Activated gamma-delta T cell treated with Interleukin-2 at 50 U/mL for 16 hours (primary cell): ENCODE data around the gene PRRX1.

Source experiments
- DNase-seq: peaks from one replicate; pipeline ENCODE4 v3.0.0-alpha.2; 2020

Gene PRRX1

DNA sequence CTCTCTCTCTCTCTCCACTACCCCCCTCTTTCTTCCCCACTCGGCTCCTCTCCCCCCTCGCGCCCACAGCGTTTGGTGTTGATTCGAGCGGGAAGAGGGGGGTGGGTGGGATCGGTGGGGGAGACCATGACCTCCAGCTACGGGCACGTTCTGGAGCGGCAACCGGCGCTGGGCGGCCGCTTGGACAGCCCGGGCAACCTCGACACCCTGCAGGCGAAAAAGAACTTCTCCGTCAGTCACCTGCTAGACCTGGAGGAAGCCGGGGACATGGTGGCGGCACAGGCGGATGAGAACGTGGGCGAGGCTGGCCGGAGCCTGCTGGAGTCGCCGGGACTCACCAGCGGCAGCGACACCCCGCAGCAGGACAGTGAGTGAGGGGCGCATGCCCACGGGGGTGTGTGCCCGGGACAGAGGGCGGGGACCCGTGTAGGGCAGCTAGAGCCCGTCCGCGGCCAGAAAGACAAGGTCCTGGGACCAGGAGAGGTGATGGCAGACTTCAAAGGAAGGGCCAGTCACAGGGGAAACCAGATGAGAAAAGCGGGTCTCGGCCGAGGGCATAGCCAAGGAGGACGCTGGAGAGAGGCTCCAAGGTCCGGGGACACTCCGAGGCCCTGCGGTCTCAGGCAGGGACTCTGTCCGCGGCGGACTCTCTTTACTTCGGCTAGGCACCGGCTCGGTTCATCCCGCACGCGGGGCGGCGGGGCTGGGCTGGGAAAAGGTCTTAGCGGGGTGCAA lies at the start of gene PRRX1:
TSS of gene PRRX1 (plus strand) at position 39 of the 735 bp plus-strand sequence. CDS start at position 127, 88 bp downstream.
- DNase-seq, result no peak

DNA sequence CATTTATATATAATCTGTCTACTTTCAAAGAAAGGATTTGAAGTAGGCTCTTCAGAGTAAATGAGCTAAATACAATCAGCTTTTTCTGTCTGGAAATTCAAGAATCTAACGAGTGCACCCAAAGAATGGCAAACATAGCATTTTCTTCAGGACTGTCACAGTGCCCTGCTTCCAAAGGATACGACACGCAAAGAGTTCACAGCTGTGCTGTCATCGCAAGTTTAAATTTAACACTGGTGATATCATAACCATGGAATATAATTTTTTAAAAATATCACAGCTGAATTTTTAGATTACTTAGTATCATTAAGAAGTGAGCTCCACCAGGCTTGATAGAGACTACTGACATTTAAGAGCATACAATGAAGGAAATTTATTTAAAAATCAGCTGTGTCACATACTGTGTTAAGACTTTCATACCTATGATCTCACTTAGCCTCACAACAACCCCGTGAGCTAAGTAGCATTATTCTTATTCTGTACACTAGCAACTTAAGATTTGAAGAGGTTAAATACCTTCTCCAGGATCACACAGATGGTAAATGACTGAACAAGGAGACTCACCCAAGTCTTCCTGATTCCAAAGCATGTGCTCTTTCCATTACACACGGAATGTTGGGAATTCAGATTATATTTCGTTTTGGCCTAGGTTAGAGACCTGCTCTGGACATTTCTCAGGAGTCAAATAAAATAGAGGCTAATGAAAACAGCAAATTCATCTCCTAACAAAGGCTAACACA lies 46.2 kb upstream of the PRRX1 start:
- no peak for DNase-seq

DNA sequence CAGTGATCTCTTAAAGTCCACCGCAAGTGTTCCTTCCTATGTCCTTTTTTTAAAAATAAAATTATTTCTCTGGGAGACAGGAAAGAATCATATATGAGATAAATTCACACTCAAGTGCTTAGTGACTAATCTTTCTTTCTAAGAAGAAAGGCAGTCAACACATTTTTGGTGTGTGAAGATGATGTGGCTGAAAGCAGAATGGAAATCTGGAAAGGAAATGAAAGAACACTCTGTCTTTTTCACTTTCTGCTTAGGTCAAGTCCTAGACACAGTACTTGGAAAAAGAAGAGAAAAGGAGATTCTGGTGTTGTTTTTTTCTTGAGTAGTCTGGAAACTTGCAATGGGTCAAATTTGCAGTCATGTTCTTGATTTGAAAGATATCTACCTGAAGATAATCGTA lies 45.5 kb upstream of the PRRX1 start:
- DNase-seq, result no peak

DNA sequence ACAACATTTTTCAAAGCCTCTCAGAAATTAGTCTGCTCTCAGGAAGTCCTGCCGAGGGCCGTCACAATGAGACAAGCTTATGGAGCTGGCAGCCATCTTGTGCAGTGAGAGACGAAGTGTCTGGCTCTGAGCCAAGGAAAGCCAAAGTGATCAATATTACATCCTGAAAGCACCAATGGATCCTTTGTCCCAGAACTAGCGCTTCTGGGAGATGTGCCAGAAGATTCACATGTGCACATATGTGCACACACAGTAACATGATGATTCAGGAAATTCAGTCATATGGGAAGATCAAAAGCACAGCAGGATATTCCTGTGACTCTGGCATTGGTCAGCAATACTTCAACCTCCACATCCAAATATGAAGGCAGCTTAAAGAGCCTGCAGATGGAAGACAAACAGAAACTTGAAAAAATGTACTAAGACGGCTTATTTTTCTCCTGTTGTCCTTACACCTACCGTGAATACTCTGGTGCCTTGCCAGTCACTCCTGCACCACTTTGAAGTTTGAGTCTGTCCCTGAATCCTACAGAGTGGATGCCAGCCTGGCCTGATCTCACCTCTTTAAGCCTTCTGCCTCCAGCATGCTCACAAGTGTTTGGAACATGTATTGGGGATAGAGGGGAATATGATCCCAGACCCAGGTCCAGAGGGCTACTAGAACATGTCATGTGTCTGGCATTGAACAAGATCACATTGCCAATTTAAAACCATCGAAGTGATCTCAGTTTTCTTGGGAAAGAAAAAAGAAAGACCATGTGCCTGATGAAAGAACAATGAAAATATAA lies 44.5 kb upstream of the PRRX1 start:
- no peak for DNase-seq

DNA sequence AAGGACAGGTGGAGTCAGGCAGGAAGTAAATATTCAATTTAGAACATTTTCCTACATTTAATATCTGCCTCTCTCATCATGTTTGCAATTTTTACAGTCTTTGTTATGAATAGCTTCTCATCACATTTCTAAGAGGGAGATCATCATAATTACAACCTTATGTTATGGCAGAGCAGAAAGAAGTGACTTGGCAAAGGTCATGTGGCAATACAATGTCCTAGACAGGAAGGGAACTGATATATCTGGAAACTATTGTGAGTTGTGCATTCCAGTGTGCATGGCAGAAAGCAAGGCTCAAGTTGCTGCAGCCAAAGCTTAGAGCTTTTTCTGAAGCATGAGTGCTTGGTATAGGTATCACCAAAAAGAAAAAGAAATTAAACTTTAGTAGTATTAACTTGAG lies 43.8 kb upstream of the PRRX1 start:
- DNase-seq, result no peak

DNA sequence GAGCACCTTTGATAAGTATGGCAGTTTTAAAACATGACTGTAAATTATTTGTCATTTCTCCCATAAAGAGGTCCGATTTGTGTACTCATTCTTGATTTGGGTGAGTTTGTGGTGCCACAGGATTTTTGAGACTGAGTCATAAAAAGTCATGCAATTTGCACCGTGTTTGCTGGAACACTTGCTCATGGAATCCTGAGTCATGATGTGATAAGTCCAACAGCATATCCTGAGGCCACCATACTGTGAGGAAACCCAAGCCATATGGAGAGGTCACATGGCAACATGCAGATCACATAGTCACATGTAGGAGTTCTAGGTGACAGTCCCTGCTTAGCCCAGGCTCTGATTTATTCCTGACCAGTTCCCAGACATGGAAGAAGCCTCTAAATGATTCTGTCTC lies 40.8 kb upstream of the PRRX1 start:
- no peak for DNase-seq

DNA sequence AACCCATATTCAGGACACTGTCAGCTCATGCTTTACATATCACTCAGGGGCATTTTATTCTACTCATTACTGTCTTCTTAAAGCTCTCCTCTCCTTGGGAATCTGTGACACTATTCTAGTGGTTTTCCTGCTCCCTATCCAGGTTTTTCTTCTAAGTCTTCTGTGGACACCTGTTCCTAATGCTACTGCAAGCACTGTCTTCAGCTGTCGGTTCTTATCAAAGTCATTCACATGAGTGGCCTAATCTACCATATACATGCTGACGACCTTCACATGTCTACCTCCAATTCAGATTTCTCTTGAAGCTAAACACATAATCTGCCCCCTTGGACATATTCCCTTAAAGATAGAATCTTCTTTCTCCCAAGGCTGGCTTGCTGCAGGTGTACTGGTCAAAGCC lies 39.8 kb upstream of the PRRX1 start:
- DNase-seq, result no peak

DNA sequence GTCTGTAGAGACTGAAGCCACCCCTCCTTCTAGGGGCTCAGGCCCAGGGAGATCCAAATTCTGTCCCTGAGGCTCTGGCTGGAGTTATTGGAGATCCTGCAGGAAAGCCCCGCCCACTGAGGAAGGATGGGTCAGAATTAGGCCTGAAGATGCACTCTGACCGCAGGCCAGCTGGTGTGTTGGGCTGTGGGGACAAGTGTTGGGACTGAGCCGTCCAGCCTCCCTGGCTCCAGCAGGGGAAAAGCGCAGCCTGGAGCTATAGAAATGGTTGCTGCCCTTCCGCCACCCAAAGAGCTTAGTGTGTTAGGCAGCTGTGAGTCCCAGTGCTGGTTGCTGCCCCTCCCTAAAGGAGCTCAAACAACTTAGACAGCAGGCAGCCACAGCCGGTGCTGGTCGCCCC lies 33.0 kb upstream of the PRRX1 start:
- no peak for DNase-seq

DNA sequence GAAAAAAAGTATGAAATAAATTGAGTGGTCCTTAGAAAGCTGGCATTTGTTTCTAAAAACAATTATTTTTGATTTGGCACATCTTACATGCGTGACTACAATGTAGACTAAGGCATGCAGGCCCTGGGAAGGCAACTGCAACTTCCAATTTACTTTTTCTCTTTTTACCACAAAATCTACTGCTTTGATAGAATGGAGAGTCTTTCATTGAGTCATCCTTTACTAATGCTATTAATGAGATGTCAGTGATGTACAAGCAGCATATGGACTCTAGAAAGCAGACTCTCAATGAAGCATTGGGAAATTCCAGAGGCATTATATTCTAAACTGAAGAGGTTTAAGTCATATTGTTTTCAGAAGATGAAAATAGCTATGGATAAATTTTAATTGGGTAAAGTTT lies 29.6 kb upstream of the PRRX1 start:
- no peak for DNase-seq

DNA sequence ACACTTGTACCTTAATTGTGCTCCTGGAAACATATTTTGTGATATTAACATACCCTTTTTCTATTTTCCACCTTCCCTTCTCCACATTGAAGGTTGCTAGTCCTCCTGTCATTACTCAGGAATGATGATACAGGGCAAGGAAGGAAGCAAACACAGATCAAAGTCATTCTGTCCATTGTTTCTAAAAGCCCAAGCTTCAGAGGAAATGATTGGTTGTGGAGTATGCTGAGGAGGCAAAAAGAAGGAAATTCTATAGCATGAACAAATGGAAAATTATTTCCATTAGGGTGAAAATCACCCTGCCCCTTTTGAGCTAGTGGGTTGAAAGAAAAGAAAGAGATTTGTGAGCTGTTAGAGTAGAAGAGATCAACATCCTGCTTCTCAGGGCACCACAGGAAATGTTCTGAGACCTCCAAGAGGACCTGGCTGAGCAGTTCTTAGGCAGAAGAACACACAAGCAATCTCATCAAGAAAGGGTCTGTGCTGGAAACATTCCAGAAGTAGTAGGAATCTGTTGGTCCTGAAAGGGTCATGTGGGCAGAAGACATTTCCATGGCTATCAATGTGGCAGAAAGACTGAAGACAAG lies 29.0 kb upstream of the PRRX1 start:
- DNase-seq, result no peak

DNA sequence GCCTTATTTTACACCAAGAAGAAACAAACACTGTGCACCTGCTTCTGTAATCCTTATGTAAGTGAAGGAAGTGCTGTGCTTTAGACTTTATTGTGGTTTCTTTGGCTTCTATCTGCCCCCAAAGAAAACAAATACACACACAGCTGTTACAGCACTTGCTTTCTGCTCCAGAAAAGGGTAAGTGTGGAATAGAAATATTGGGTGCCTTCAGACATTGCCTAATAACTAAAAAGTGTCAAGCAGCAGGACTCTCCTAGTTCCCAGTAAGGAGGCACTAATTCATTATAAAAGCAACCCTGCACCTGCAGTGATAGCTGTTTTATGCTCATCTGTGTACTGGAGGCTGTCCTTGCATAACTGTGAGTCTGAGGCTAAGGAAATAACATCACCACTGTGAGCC lies 23.4 kb upstream of the PRRX1 start:
- DNase-seq, result no peak

DNA sequence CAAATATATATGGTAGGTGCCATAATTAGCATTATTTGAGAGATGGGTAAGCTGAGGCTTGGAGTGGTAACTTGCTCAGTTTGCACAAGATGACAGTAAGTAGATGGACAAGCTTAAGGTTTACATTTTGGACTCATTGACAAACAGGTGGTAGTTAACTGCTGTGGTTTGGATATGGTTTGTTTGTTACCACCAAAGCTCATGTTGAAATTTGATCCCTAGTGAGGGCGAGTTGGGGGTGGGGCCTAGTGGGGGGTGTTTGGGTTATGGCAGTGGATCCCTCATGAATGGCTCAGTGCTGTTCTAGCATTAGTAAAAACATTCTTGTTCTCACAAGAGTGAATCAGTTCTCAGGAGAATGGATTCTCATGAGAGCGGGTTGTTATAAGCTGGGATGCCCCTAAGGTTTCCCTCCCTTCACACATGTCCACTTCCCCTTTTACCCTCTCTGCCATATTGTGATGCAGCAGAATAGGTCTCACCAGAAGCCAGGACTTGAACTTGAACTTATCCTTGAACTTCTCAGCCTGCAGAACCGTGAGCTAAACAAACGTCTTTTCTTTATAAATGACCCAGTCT lies 6.6 kb upstream of the PRRX1 start:
- DNase-seq, result no peak

DNA sequence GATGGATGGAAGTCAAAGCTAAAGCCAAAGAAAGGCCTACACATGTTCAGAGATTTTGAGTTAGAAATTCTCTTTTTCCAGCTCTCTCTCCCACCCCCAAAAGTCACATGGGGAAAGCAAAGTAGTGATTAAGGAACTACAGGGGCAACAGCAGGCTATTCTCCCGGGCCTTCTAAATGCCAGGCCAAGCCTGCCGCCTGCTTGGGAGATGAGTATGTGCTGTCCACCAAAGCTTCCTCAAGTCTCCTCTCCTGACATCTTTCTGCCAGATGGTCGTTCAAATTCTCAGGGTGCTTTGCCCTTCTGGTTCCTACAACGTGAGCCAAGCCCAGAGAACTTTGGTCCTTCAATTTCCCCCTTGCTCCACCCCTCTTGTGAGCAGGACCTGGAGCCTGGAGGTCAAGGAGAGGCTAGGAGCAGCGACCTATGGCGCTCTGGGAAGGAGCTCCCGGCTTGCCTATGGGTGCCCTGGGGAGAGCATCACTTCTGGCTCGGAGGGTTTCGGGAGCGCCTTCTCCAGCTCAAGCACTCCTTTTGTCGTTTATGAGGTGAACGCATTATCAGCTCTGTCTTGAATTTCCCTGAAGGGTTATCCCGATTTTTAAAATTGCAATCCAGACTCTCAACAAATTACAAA lies 4.4 kb upstream of the PRRX1 start:
- no peak for DNase-seq

DNA sequence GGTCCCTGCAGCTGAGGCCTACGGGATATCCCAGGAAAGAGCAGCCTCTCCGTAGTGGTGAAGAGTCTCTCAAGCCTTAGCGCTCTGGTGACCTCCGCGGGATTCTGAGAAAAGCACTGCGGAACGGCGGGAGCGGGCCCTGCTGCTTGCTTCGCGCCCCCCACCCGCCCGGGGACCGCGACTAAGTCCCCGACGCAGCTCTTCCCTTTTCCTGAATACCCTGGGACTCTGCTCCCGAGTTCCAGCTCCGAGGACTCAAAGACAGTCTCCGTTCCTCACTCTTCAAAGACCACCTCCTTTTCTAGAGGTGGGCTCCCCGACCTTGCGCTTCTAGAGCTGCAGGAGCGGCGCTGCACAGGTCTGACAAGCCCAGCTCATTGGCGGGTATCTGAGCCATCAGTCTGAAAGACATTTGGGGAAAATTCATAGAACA lies 3.6 kb upstream of the PRRX1 start:
- DNase-seq, result no peak

DNA sequence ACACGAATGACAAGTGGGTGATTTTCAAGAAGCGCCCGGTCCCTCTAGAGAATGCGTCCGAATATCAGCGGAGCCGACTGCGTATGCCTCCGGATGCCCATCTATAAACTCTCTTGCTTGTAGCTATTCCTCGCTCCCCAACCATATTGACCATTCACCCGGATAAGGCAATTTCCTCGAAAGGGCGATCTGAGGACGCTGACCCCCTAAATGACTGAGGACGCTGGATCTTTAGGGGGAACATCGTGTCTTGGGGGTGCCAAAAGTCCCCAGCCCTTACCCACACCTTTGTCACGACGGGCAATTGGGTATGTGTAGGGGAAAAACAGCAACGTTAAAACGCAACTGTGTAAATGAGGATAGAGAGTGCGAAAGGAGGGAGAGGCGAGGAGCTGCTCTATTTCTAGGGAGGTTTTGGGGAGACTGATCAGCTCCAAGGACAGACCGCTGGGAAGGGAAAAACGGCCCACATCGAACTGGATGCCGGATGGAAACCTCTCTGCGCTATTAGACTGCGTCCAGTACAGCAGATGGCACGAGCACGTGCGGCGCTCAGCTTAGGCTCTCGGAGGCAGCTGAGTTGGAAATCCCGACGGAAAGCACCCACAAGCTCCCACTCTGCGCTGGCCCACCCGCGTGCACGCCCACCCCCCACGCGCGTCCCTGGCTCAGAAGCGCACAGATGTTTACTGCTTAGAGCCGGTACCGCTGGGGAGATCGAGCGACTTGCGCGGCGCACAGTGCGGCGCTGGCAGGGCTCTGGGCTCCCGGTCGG lies 2.9 kb upstream of the PRRX1 start:
- no peak for DNase-seq

DNA sequence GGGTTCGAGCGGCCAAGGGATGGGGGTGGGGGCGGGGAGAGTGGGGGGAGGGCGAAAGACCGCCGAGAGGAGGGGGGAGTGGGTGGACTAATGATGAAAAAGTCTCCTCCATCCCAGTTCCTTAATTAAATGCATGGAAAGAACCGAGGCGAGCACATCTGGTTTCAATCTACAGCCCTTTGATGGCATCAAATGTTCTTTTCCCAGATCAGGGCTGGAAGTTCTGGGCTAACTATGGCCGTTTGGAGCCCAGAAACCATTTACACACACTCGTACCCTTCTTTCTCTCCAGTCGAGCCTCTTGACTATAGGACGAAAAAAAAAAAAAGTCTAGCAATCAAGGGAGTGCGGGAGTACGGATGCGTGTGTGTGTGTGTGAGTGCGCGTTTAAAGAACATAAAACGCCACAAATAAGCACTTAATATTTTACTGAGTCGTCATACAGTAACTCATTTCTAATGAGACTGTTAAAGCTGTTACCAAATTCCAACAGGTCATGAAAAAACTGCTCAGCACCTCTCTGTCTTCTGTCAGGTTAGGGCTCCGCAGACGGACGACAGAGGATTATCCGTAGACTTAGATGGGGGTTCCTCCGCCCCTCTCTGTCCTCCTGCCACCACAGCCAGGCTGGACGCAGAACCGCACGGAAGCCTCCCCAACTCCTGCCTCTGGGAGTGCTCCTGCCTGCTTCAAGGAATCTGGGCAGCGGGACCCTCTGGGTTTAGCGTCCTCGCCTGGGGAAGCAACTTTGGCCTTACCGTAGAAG lies 2.1 kb upstream of the PRRX1 start:
- DNase-seq, result no peak

DNA sequence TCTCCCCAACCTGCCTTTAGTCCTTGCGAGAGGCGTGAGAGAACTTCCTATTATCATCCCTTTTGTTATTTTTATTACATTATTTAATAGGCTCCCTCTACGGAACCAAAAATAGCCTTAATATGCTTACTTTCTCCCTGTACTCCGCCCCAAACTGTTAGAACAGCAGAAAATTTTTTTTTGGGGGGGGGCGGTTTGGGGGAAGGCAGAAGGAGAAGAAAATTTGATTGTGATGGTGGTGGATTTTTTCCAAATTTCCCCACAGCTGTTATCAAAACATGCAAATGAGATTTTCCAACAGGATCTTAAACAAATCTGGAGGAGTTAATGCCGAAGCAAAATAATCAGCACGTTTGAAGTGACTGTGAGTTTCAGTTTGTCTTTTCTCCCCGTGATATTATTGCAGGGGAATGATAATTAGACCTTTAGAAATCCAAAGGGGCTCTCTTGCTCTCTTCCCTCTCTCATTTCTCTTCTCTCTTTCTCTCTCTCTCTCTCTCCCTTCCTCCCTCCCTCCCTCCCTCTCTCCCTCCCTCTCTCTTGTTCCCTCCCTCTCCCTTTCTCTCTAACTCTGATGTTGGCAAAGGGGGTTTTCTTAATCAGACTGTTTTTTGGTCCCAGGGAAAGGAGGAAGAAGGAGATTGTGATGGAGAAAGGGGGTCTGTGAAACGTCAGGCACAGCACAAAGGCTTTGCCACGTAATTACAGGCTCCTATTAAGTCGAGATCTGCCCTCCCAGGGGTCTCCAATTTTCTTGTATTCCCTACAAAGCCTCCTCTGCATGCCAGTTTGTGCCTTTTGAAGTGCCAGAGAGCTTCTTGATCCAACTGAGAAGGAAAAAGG lies 1.1 kb upstream of the PRRX1 start:
- no peak for DNase-seq

DNA sequence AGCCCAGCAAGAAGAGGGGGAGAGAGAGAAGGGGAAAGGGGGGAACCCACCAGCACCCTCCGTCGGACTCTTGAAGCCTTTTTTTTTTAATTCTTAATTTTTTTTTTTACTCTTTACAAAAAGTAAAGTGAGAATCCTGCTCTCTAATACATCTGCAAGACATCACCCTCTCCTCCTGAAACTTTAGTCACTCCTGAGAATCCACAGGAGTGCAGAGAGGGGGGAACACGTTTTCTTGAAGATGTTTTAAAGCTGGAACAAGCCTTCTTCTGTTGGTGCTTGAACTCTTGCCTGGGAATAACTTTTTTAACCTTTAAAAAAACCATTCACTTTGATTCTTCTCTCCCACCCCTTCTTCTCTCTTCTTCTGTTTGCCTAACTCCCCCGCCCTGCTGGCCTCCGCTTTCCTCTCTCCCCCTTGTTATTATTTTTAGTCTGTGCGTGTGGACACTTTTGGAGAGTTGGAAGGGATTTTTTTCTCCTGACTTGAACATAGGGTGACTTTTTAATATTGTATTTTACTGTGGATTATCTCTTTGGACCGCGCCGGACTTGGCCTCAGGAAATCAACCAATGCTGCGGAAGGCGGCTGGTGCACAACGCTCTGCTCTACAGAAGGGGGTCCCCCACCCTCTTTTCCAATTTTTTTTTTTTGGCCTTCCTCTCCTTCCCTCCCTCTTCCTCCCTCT lies 383 bp upstream of the PRRX1 start:
- DNase-seq, result no peak
